OCI-LY7 (cell line): ENCODE results near the gene SIGLEC6. TPM values are rescaled to one million over a fixed set of nuclear protein-coding genes. Genes with fewer than 3 reads are reported as not detected.

Experiments
- Bru-seq: library from RNA; stranded (reverse); fragments of 400-500 nt; gene quantifications from one replicate; lab custom pipeline; 2021; lab: Mats Ljungman, UMichigan
- BruChase-seq, 2 experiments: library from RNA; stranded (reverse); fragments of 400-500 nt; gene quantifications; one replicate each; lab custom pipeline; 2021; lab: Mats Ljungman, UMichigan
- BruUV-seq: library from RNA; stranded (reverse); fragments of 400-500 nt; replicated peaks from 2 replicates; lab custom pipeline; 2021; lab: Mats Ljungman, UMichigan
- CTCF ChIA-PET: fragments of 300-600 bp; sonication (Branson Sonifier 250); formaldehyde crosslinking; loops from one replicate; lab custom pipeline; 2022; ENCODE audit warnings: antibody characterized with exemption; ENCODE audit not compliant: unreplicated experiment; lab: Charles Lee
- POLR2A ChIA-PET: fragments of 300-600 bp; sonication (Branson Sonifier 250); formaldehyde crosslinking; loops from one replicate; lab custom pipeline; 2022; ENCODE audit warnings: antibody characterized with exemption; lab: Charles Lee
- DNase-seq: peaks from one replicate; pipeline ENCODE4 v3.0.0-alpha.2; 2015; ENCODE audit warnings: low spot score
- H2AFZ ChIP-seq: fragments of 200-600 bp; sonication (generic), shearing (Covaris generic); 2 replicates; pipeline ENCODE4 v1.6.1; 2014; ENCODE audit warnings: mild to moderate bottlenecking, antibody characterized with exemption, low read length, moderate library complexity
- H3K27ac ChIP-seq: fragments of 200-600 bp; sonication (generic); 2 replicates; pipeline ENCODE4 v1.5.1; 2014; ENCODE audit warnings: mixed run types, low read depth, mild to moderate bottlenecking, moderate library complexity, low read length, inconsistent platforms; ENCODE audit not compliant: poor library complexity, severe bottlenecking
- H3K36me3 ChIP-seq: fragments of 200-600 bp; sonication (generic); 2 replicates; pipeline ENCODE4 v1.6.1; 2014; ENCODE audit warnings: mild to moderate bottlenecking, antibody characterized with exemption, low read length, moderate library complexity, mixed read lengths; ENCODE audit not compliant: insufficient read depth
- H3K4me1 ChIP-seq: fragments of 200-600 bp; sonication (generic); 2 replicates; pipeline ENCODE4 v1.5.1; 2014; ENCODE audit warnings: mild to moderate bottlenecking, low read length; ENCODE audit not compliant: insufficient read depth, poor library complexity, severe bottlenecking
- H3K4me2 ChIP-seq: fragments of 200-600 bp; sonication (generic); 2 replicates; pipeline ENCODE4 v1.6.1; 2014; ENCODE audit warnings: mild to moderate bottlenecking, low read length
- H3K4me3 ChIP-seq: fragments of 200-600 bp; sonication (generic); 2 replicates; pipeline ENCODE4 v1.5.1; 2014; ENCODE audit warnings: mild to moderate bottlenecking, low read depth, low read length; ENCODE audit not compliant: poor library complexity, severe bottlenecking
- H3K79me2 ChIP-seq: fragments of 200-600 bp; sonication (generic); 2 replicates; pipeline ENCODE4 v1.6.1; 2016; ENCODE audit warnings: low read depth, mild to moderate bottlenecking, low read length, moderate library complexity, mixed read lengths; ENCODE audit not compliant: insufficient read depth
- H3K9me2 ChIP-seq: fragments of 200-600 bp; sonication (generic); 2 replicates; pipeline ENCODE4 v1.6.1; 2016; ENCODE audit warnings: mild to moderate bottlenecking, low read length, mixed read lengths; ENCODE audit not compliant: insufficient read depth
- H3K9me3 ChIP-seq: fragments of 200-600 bp; sonication (generic); 2 replicates; pipeline ENCODE4 v1.6.1; 2014; ENCODE audit warnings: mild to moderate bottlenecking, mixed run types, low read length, mixed read lengths
- H4K20me1 ChIP-seq: fragments of 200-600 bp; sonication (generic); 2 replicates; pipeline ENCODE4 v1.6.1; 2014; ENCODE audit warnings: mild to moderate bottlenecking, antibody characterized with exemption, low read length, moderate library complexity, mixed read lengths; ENCODE audit not compliant: insufficient read depth
- EZH2phosphoT487 ChIP-seq: fragments of 200-600 bp; sonication (generic); IDR thresholded peaks from 2 replicates; pipeline ENCODE4 v1.6.1; 2018; ENCODE audit warnings: low read depth, borderline replicate concordance, mild to moderate bottlenecking, mixed run types, antibody characterized with exemption, low read length, moderate library complexity, mixed read lengths
- intact Hi-C: fragments of 100-400 bp; cut with micrococcal nuclease; formaldehyde crosslinking; loops from one replicate; pipeline ENCODE4 v1.10.0; 2022; ENCODE audit not compliant: unreplicated experiment
- long read RNA-seq: library from polyadenylated mRNA; stranded (forward); transcript quantifications from one replicate; pipeline ENCODE4 v2.0.0, GENCODE V29; 2022
- total RNA-seq, 2 experiments: library from RNA; depleted of rRNA in 1 of 2; stranded (reverse); fragments of >200 nt in 1 of 2; shearing (Covaris generic) in 1 of 2; gene quantifications; 2 replicates each; pipeline ENCODE4 v1.2.3, GENCODE V29; 2014 to 2022
- TF ChIP-seq, protein P1 (sequence below): fragments of 200-600 bp; sonication (generic); conservative IDR thresholded peaks from 2 replicates; pipeline ENCODE4 v1.5.1; 2014; ENCODE audit warnings: mild to moderate bottlenecking, antibody characterized with exemption, low read length, moderate library complexity, mixed read lengths

The SIGLEC6 gene
- not detected in 2 replicates for total RNA-seq (2014; rRNA removed; shearing (Covaris generic))
- not detected in 2 replicates for total RNA-seq (2022)
- Bru-seq, nascent RNA: not detected
- percentile 12 among the genes with signal in this experiment for BruChase-seq, experiment 1, labeled RNA remaining after a 6-hour chase
- not detected for BruChase-seq, experiment 2, labeled RNA remaining after a 2-hour chase
- long read RNA-seq: 0 reads

DNA sequence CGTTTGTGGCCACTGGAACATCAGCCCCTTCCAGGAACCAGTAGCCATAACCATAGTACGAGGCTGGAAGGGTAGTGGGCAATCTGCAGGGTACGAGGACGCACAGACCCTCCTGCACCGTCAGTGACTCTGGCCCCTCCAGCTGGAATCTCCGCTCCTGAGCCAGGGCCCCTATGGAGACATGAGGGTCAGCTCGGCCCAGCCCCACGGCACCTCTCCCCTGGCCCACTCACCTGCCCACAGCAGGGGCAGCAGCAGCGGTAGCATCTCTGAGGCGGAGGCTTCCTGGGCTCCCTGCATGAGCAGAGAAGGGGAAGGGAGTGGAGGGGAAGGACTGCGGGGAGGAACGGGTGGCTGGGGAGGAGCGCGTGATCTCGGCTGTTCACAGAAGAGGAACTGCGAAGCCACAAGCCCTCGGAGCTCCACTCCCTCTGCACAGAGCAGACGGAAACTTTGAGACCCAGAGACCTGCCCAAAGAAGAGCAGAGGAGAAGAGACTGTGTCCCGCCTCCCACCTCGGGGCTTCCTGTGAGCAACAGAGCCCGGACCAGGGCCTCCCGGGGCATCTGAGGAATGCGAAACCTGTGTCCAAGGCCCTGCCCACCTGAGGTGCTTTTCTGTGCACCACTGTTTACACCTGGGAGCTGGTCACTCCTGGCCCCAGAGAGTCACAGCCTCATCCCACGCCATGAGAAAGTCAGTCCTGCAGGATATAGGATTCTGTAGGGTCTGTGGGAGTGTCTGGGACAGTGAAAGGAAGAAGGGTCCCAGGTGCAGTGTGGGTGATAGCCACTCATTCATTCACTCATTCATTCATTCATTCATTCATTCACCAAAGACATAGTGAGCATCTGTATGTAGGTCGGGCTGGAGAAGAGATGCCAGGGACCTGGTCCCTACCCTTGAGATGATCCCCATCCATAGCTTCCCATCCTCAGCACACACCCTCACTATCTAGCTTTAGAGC lies at the start of gene SIGLEC6:
TSS of gene SIGLEC6 (minus strand) at position 322 of the 967 bp plus-strand sequence. CDS start at position 300, 22 bp downstream.
- Histone ChIP-seq H3K27ac (no peak within 1 kb of the TSS), H3K4me3 (no peak within 1 kb of the TSS), H3K9me2 (no peaks in the 10 kb centered on the region), H2AFZ (no peak within 1 kb of the TSS), H3K9me3 (no peaks in the 10 kb centered on the region), H3K4me2 (no peak within 1 kb of the TSS), H3K36me3 (no peaks in the 10 kb centered on the region), H4K20me1 (no peaks in the 10 kb centered on the region), H3K79me2 (no peaks in the 10 kb centered on the region), H3K4me1 (no peaks in the 10 kb centered on the region)
- intact Hi-C loops: no loop called here
- TF ChIP-seq EZH2phosphoT487: no peak
- TF ChIP-seq, protein P1, sequence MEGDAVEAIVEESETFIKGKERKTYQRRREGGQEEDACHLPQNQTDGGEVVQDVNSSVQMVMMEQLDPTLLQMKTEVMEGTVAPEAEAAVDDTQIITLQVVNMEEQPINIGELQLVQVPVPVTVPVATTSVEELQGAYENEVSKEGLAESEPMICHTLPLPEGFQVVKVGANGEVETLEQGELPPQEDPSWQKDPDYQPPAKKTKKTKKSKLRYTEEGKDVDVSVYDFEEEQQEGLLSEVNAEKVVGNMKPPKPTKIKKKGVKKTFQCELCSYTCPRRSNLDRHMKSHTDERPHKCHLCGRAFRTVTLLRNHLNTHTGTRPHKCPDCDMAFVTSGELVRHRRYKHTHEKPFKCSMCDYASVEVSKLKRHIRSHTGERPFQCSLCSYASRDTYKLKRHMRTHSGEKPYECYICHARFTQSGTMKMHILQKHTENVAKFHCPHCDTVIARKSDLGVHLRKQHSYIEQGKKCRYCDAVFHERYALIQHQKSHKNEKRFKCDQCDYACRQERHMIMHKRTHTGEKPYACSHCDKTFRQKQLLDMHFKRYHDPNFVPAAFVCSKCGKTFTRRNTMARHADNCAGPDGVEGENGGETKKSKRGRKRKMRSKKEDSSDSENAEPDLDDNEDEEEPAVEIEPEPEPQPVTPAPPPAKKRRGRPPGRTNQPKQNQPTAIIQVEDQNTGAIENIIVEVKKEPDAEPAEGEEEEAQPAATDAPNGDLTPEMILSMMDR: no peak
- ChIA-PET CTCF (no interaction called here), POLR2A (interaction anchor here (0.5 kb wide), 1 partner anchor 62 kb away, joined by 3 read pairs; no protein-coding TSS in a partner anchor)
- no TSS peak for BruUV-seq
- DNase-seq: peak; percentile 37

DNA sequence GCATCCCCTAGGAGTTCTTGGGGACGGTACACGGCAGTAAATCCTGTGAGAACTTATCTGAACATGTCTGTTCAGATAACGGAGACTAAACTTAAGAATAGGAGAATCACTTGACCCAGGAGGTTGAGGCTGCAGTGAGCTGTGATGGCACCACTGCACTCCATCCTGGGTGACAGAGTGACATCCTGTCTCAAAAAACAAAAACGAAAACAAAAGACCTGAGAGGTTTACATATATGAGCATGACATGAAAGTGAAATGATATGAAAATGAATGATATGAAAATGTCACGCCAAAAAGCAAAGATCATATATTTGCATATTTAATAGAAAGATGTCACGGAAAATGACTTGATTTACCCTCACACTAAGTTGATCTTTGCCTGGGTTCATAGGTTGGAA lies 45.4 kb upstream of the SIGLEC6 start:
- Histone ChIP-seq H3K36me3 (peaks cover 51% of the 10 kb centered on the region), H4K20me1 (no peaks in the 10 kb centered on the region), H3K4me1 (peaks cover 15% of the 10 kb centered on the region), H3K4me3 (no peak overlapping the region), H3K27ac (no peak overlapping the region), H3K79me2 (peaks cover 8% of the 10 kb centered on the region; the same call in 1 of the 2 replicates), H3K9me2 (no peaks in the 10 kb centered on the region), H3K4me2 (no peak overlapping the region), H2AFZ (no peak overlapping the region), H3K9me3 (no peaks in the 10 kb centered on the region)
- POLR2A ChIA-PET: no interaction called here
- TF ChIP-seq, protein P1: no peak
- no peak for TF ChIP-seq EZH2phosphoT487
- no peak for DNase-seq
- no TSS peak for BruUV-seq
- intact Hi-C loops: no loop called here
- CTCF ChIA-PET: no interaction called here
